WERI-Rb-1 (cell line): ENCODE measurements around the gene NDUFAF2.

Source experiments
- DNase-seq: peaks from one replicate; pipeline ENCODE4 v3.0.0-alpha.2; 2020
- H3K27ac ChIP-seq: fragments of 250-450 bp; sonication (Bioruptor Pico); 2 replicates; pipeline ENCODE4 v1.5.1; 2020; ENCODE audit warnings: mild to moderate bottlenecking, moderate library complexity
- H3K27me3 ChIP-seq: fragments of 250-450 bp; sonication (Bioruptor Pico); 2 replicates; pipeline ENCODE4 v1.5.1; 2021; ENCODE audit warnings: mild to moderate bottlenecking, low read depth, moderate library complexity; ENCODE audit not compliant: insufficient read depth, severe bottlenecking
- H3K36me3 ChIP-seq: fragments of 250-450 bp; sonication (Bioruptor Pico); 2 replicates; pipeline ENCODE4 v1.5.1; 2020; ENCODE audit warnings: mild to moderate bottlenecking, moderate library complexity
- H3K4me3 ChIP-seq: 2 replicates; pipeline ENCODE4 v1.5.1; 2011; ENCODE audit warnings: low read depth, mild to moderate bottlenecking, control low read depth, low read length
- H3K9me3 ChIP-seq: fragments of 250-450 bp; sonication (Bioruptor Pico); 2 replicates; pipeline ENCODE4 v1.5.1; 2021; ENCODE audit warnings: mild to moderate bottlenecking, moderate library complexity; ENCODE audit not compliant: severe bottlenecking
- CTCF ChIP-seq: IDR thresholded peaks from 2 replicates; pipeline ENCODE4 v1.5.1; 2011; ENCODE audit warnings: low read depth, mild to moderate bottlenecking, control low read depth, inconsistent platforms, low read length

Gene NDUFAF2

GRCh38 chr5:61002611-61003355 lies 57.8 kb downstream of the NDUFAF2 start:
- H3K27me3 ChIP-seq = no peaks in the 10 kb centered on the region
- DNase-seq = no peak
- no peaks in the 10 kb centered on the region for H3K9me3 ChIP-seq
- H3K27ac ChIP-seq = no peak overlapping the region
- no peak overlapping the region for H3K4me3 ChIP-seq
- TF ChIP-seq CTCF = no peak
- H3K36me3 ChIP-seq = no peaks in the 10 kb centered on the region

DNA sequence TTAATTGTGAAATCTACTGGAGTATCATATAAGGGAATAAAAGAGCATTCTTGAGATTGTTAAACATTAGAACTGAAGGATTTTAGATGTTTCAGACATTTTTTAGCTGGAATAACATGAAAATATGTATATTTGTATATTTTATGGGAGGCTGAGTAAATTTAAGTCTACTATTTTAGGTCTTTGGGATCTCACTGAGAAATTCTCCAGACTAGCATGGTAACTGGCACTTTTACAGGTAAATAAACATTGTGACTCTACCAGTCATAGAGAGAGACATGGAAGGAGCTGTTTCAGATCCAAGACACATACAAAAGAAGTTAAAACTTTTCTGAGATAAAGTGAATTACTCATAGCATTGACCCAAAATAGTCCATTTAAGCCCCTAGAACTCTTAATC lies 59.4 kb downstream of the NDUFAF2 start:
- Histone ChIP-seq H3K4me3 (no peak overlapping the region), H3K36me3 (no peaks in the 10 kb centered on the region), H3K27me3 (no peaks in the 10 kb centered on the region), H3K27ac (no peak overlapping the region), H3K9me3 (no peaks in the 10 kb centered on the region)
- DNase-seq = no peak
- TF ChIP-seq CTCF = no peak

GRCh38 chr5:61009907-61010306 lies 64.9 kb downstream of the NDUFAF2 start:
- H3K9me3 ChIP-seq = no peaks in the 10 kb centered on the region
- no peak overlapping the region for H3K27ac ChIP-seq
- DNase-seq = no peak
- H3K27me3 ChIP-seq = no peaks in the 10 kb centered on the region
- H3K36me3 ChIP-seq = no peaks in the 10 kb centered on the region
- no peak overlapping the region for H3K4me3 ChIP-seq
- no peak for TF ChIP-seq CTCF

DNA sequence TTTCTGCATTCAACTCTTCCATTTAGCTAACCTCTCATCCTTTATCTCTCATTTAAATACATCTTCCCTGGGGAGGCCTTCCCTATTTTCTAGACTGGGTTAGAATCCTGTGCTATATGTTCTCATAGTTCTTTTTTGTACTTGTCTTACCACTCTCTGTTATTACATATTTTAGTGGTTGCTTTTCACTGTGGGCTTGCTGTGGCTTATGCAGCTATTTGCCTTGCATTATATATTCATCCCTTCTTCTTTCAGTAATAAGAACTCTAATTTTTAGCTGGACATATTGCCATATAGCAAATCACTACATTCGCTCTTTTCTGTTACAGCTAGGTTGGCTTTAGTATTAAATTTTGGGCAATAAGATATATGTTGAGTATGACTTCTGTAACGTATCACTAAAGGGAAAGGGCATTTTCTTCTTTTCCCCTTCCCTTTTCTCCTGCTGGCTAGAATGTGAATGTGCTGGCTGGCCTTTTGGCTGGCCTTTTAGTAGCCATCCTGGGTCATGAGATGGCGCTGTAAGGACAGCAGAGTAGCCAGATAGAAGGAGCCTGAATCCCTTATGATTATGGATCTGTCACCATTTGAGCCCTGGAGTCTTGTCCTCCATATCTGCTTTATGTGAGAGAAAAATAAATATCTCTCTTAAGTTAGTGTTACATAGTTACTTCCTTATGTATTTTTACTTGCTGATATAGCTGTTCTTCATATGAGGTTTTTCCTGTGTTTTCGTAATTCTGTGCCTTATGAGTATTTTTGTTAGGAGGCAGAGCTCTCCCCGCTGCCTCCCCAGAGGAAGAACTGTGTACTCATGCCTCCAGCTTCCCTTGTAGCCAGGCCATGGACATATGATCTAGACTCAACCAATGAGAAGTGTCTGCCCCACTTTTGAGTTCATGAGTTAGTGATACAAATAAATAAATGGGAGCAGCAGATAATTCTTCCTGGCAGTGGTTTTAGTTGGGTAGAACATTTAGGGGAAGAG lies 65.8 kb downstream of the NDUFAF2 start:
- no peaks in the 10 kb centered on the region for H3K27me3 ChIP-seq
- 0 out of 2 replicates have a peak, but pooled peaks have one; percentile 6 for TF ChIP-seq CTCF
- no peaks in the 10 kb centered on the region for H3K36me3 ChIP-seq
- no peak overlapping the region for H3K4me3 ChIP-seq
- no peak for DNase-seq
- no peaks in the 10 kb centered on the region for H3K9me3 ChIP-seq
- H3K27ac ChIP-seq = no peak overlapping the region

GRCh38 chr5:61018062-61018461 lies 73.1 kb downstream of the NDUFAF2 start:
- Histone ChIP-seq H3K27ac (no peak overlapping the region), H3K36me3 (no peaks in the 10 kb centered on the region), H3K9me3 (no peaks in the 10 kb centered on the region), H3K27me3 (no peaks in the 10 kb centered on the region), H3K4me3 (no peak overlapping the region)
- no peak for DNase-seq
- TF ChIP-seq CTCF = no peak
